ENCODE results near the gene OR6K6.

DNA sequence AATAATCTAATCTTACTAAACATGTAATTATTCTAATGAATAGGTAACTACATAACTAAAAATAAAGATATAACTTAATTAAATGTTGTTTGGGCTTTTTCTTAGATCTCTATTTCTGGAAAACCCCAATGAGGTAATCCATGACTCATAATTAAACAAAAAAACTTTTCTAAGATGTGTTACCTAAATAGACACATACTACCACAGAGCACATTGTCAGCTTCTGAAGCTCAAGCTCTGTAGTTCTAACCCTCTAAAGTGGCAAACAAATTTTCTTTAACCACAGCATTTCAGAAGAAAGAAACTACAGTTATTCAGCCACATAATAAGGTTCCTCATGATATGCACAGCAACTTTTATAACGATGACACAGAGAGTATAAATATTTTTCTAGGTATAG, 38.2 kb upstream of the OR6K6 start:
- TF ChIP-seq CTCF (IDR thresholded peaks at IDR 0.05; ENCODE audit: insufficient read depth, low read length, poor library complexity, severe bottlenecking) (no peak), EZH2phosphoT487 (conservative IDR thresholded peaks at IDR 0.05; ENCODE audit: low read length) (no peak)
